ENCODE results near the gene SPINT4.

The SPINT4 gene

DNA sequence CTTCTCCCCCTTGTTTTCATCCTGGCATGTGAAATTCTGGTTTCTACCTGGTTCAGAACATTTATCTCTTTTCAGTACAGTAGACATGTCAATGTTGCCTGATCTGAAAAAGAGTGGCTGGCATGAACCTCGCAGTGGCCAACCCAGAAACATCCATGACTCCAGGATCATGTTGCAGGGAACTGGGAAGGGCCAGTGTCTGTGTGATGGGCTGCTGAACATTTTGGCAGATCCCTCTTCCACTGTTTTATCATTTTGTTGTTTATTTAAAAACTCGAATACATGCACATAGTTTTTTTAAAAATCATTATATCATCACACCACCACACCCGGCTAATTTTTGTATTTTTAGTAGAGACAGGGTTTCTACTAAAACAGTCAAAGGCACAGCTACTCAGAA, 50.5 kb downstream of the SPINT4 start:
- no peak overlapping the region for H3K4me3 ChIP-seq (ENCODE audit: low read depth, low read length)

GRCh38 chr20:45774945-45775344, 52.8 kb downstream of the SPINT4 start:
- H3K27ac ChIP-seq: no peak overlapping the region
- TF ChIP-seq CTCF (IDR thresholded peaks at IDR 0.05): no peak
- H3K9me3 ChIP-seq (ENCODE audit: control insufficient read depth, low read length): no peaks in the 10 kb centered on the region
- H3K4me1 ChIP-seq: peaks cover 6% of the 10 kb centered on the region
- no peaks in the 10 kb centered on the region for H3K36me3 ChIP-seq (ENCODE audit: control insufficient read depth, insufficient read depth, low read length)
- no peak overlapping the region for H3K9ac ChIP-seq
- no peaks in the 10 kb centered on the region for H3K27me3 ChIP-seq (ENCODE audit: control insufficient read depth, insufficient read depth, low read length)
- no peak overlapping the region for H3K4me2 ChIP-seq (ENCODE audit: low read length)
- no peak overlapping the region for H2AFZ ChIP-seq
- H3K4me3 ChIP-seq (ENCODE audit: low read depth, low read length): no peak overlapping the region
- no peaks in the 10 kb centered on the region for H3K79me2 ChIP-seq

More for the DNA sequence above, 50.5 kb downstream of the SPINT4 start:
- H2AFZ ChIP-seq: no peak overlapping the region
- H3K9me3 ChIP-seq (ENCODE audit: control insufficient read depth, low read length): no peaks in the 10 kb centered on the region
- no peaks in the 10 kb centered on the region for H3K79me2 ChIP-seq
- no peak overlapping the region for H3K27ac ChIP-seq
- H3K36me3 ChIP-seq (ENCODE audit: control insufficient read depth, insufficient read depth, low read length): no peaks in the 10 kb centered on the region
- no peak overlapping the region for H3K4me2 ChIP-seq (ENCODE audit: low read length)
- H3K4me1 ChIP-seq: peaks cover 6% of the 10 kb centered on the region
- no peak overlapping the region for H3K9ac ChIP-seq
- H3K27me3 ChIP-seq (ENCODE audit: control insufficient read depth, insufficient read depth, low read length): no peaks in the 10 kb centered on the region
- TF ChIP-seq CTCF (IDR thresholded peaks at IDR 0.05): no peak

- no peak overlapping the region for H3K4me2 ChIP-seq (ENCODE audit: low read length)
- no peak for TF ChIP-seq CTCF (IDR thresholded peaks at IDR 0.05)
- no peak overlapping the region for H2AFZ ChIP-seq
- H3K27me3 ChIP-seq (ENCODE audit: control insufficient read depth, insufficient read depth, low read length): no peaks in the 10 kb centered on the region
- H3K79me2 ChIP-seq: no peaks in the 10 kb centered on the region
- no peak overlapping the region for H3K9ac ChIP-seq
- H3K4me1 ChIP-seq: peaks cover 6% of the 10 kb centered on the region
- H3K27ac ChIP-seq: no peak overlapping the region
- H3K9me3 ChIP-seq (ENCODE audit: control insufficient read depth, low read length): no peaks in the 10 kb centered on the region
- H3K4me3 ChIP-seq (ENCODE audit: low read depth, low read length): no peak overlapping the region
- H3K36me3 ChIP-seq (ENCODE audit: control insufficient read depth, insufficient read depth, low read length): no peaks in the 10 kb centered on the region
These were observed 53.3 kb downstream of the SPINT4 start for GRCh38 chr20:45775411-45775810.

Data from parathyroid adenoma (tissue), 2 donors.